ENCODE results near the gene FAM53C.

The FAM53C gene

GRCh38 chr5:138336952-138337684, 948 bp upstream of the FAM53C start:
- TF ChIP-seq CTCF (IDR thresholded peaks at IDR 0.05): no peak
- peaks cover 21% of the 10 kb centered on the region for H3K36me3 ChIP-seq

GRCh38 chr5:138338411-138339090, 485 bp downstream of the FAM53C start:
- H3K4me1 ChIP-seq (ENCODE audit: control insufficient read depth in 1 of 2, insufficient read depth in 1 of 2, low read depth in 1 of 2, low read length in 1 of 2): peaks cover 50 to 55% of the 10 kb centered on the region in 2 experiments
- H3K4me3 ChIP-seq (ENCODE audit: low read depth in 1 of 2, low read length in 1 of 2): peak overlapping the region; percentile 83 to 95
- H3K36me3 ChIP-seq: peaks cover 28% of the 10 kb centered on the region
- TF ChIP-seq CTCF (IDR thresholded peaks at IDR 0.05): peak; percentile 9
- H3K27me3 ChIP-seq: no peaks in the 10 kb centered on the region
- H3K27ac ChIP-seq: peak overlapping the region; percentile 99
- H3K9me3 ChIP-seq: no peaks in the 10 kb centered on the region

More at GRCh38 chr5:138336952-138337684, 948 bp upstream of the FAM53C start:
- Histone ChIP-seq H3K27me3 (no peaks in the 10 kb centered on the region), H3K4me1 (ENCODE audit: control insufficient read depth in 1 of 2, insufficient read depth in 1 of 2, low read depth in 1 of 2, low read length in 1 of 2) (peaks cover 41 to 50% of the 10 kb centered on the region in 2 experiments), H3K9me3 (no peaks in the 10 kb centered on the region), H3K27ac (peak overlapping the region; percentile 99), H3K4me3 (ENCODE audit: low read depth in 1 of 2, low read length in 1 of 2) (peak overlapping the region; percentile 83 to 95)

GRCh38 chr5:138339091-138339456, 1.0 kb downstream of the FAM53C start:
- Histone ChIP-seq H3K4me3 (ENCODE audit: low read depth in 1 of 2, low read length in 1 of 2) (peak overlapping the region; percentile 83 to 95), H3K4me1 (ENCODE audit: control insufficient read depth in 1 of 2, insufficient read depth in 1 of 2, low read depth in 1 of 2, low read length in 1 of 2) (peaks cover 56 to 60% of the 10 kb centered on the region in 2 experiments), H3K9me3 (no peaks in the 10 kb centered on the region), H3K27me3 (no peaks in the 10 kb centered on the region), H3K36me3 (peaks cover 32% of the 10 kb centered on the region), H3K27ac (peak overlapping the region; percentile 99)
- no peak for TF ChIP-seq CTCF (IDR thresholded peaks at IDR 0.05)

- no peaks in the 10 kb centered on the region for H3K27me3 ChIP-seq
- H3K4me3 ChIP-seq (ENCODE audit: low read depth in 1 of 2, low read length in 1 of 2): peak overlapping the region; percentile 83 to 95
- no peaks in the 10 kb centered on the region for H3K9me3 ChIP-seq
- peak overlapping the region; percentile 99 for H3K27ac ChIP-seq
- H3K36me3 ChIP-seq: peaks cover 35% of the 10 kb centered on the region
- TF ChIP-seq CTCF (IDR thresholded peaks at IDR 0.05): no peak
- peaks cover 59 to 64% of the 10 kb centered on the region in 2 experiments for H3K4me1 ChIP-seq (ENCODE audit: control insufficient read depth in 1 of 2, insufficient read depth in 1 of 2, low read depth in 1 of 2, low read length in 1 of 2)
Observed at GRCh38 chr5:138339464-138339863, 1.4 kb downstream of the FAM53C start.

- Histone ChIP-seq H3K27ac (peak overlapping the region; percentile 99), H3K4me3 (ENCODE audit: low read depth in 1 of 2, low read length in 1 of 2) (peak overlapping the region; percentile 83 to 95), H3K27me3 (no peaks in the 10 kb centered on the region), H3K9me3 (no peaks in the 10 kb centered on the region), H3K4me1 (ENCODE audit: control insufficient read depth in 1 of 2, insufficient read depth in 1 of 2, low read depth in 1 of 2, low read length in 1 of 2) (peaks cover 62 to 66% of the 10 kb centered on the region in 2 experiments), H3K36me3 (peaks cover 41% of the 10 kb centered on the region)
- TF ChIP-seq CTCF (IDR thresholded peaks at IDR 0.05): no peak
Observed at GRCh38 chr5:138340008-138340407, 1.9 kb downstream of the FAM53C start.
